Measurements from ENCODE around the gene ILF2.
"Not testable (repeated sequence)": the region's sequence is repeated elsewhere in the genome, so short reads cannot be mapped to it uniquely, and the experiment has no call there.

Gene ILF2

GRCh38 chr1:153647346-153647714 lies 23.5 kb downstream of the ILF2 start:
- DNase-seq, result no peak

- no peak for DNase-seq
These were observed 24.0 kb downstream of the ILF2 start for GRCh38 chr1:153646672-153647345.

- DNase-seq, result no peak
These were observed 27.0 kb downstream of the ILF2 start for GRCh38 chr1:153643816-153644215.

GRCh38 chr1:153643100-153643499 lies 27.7 kb downstream of the ILF2 start:
- DNase-seq, result no peak

GRCh38 chr1:153642161-153642560 lies 28.6 kb downstream of the ILF2 start:
- no peak for DNase-seq

- no peak for DNase-seq
These were observed 29.9 kb downstream of the ILF2 start for GRCh38 chr1:153640861-153641260.

- not testable (repeated sequence) for DNase-seq
These were observed 30.6 kb downstream of the ILF2 start for GRCh38 chr1:153640213-153640612.

GRCh38 chr1:153639280-153639679 lies 31.5 kb downstream of the ILF2 start:
- DNase-seq, result no peak

GRCh38 chr1:153638261-153638660 lies 32.5 kb downstream of the ILF2 start:
- no peak for DNase-seq

GRCh38 chr1:153636312-153636711 lies 34.5 kb downstream of the ILF2 start:
- no peak for DNase-seq

GRCh38 chr1:153635872-153636271 lies 34.9 kb downstream of the ILF2 start:
- DNase-seq, result no peak

GRCh38 chr1:153633754-153634665 lies 36.8 kb downstream of the ILF2 start, which contains the start of gene CHTOP:
Gene CHTOP (plus strand): TSS chr1:153634066. CDS start chr1:153636589, 2,523 bp downstream.
- peak; percentile 99 for DNase-seq

- DNase-seq, result no peak
These were observed 37.5 kb downstream of the ILF2 start for GRCh38 chr1:153633161-153633753.

- DNase-seq, result no peak
These were observed 39.5 kb downstream of the ILF2 start for GRCh38 chr1:153631047-153632022.

GRCh38 chr1:153630384-153630783 lies 40.4 kb downstream of the ILF2 start:
- DNase-seq, result no peak

- DNase-seq, result no peak
These were observed 40.8 kb downstream of the ILF2 start for GRCh38 chr1:153629971-153630370.

GRCh38 chr1:153629343-153629665 lies 41.5 kb downstream of the ILF2 start:
- no peak for DNase-seq

GRCh38 chr1:153628638-153629342 lies 42.0 kb downstream of the ILF2 start:
- DNase-seq, result no peak

GRCh38 chr1:153627715-153628626 lies 42.8 kb downstream of the ILF2 start, which contains the start of gene S100A1:
Gene S100A1 (plus strand): TSS chr1:153628434. CDS start chr1:153630522, 2,088 bp downstream.
- no peak for DNase-seq

- DNase-seq, result no peak
These were observed 43.7 kb downstream of the ILF2 start, which contains the start of gene S100A13 for GRCh38 chr1:153626904-153627714. Gene S100A13 (minus strand): TSS chr1:153627505. CDS start chr1:153626472, 1,033 bp downstream.

Measured in activated CD8-positive, alpha-beta memory T cell treated with anti-CD3 and anti-CD28 coated beads, Interleukin-2, amount 50 U/mL, for 48 hours (primary cell).